ENCODE data around the gene HEXIM1. TPM values are rescaled to one million over a fixed set of nuclear protein-coding genes. Genes with fewer than 3 reads are reported as not detected.

The HEXIM1 gene
- total RNA-seq, 1 experiment from 2014 or later: 29.6 TPM

DNA sequence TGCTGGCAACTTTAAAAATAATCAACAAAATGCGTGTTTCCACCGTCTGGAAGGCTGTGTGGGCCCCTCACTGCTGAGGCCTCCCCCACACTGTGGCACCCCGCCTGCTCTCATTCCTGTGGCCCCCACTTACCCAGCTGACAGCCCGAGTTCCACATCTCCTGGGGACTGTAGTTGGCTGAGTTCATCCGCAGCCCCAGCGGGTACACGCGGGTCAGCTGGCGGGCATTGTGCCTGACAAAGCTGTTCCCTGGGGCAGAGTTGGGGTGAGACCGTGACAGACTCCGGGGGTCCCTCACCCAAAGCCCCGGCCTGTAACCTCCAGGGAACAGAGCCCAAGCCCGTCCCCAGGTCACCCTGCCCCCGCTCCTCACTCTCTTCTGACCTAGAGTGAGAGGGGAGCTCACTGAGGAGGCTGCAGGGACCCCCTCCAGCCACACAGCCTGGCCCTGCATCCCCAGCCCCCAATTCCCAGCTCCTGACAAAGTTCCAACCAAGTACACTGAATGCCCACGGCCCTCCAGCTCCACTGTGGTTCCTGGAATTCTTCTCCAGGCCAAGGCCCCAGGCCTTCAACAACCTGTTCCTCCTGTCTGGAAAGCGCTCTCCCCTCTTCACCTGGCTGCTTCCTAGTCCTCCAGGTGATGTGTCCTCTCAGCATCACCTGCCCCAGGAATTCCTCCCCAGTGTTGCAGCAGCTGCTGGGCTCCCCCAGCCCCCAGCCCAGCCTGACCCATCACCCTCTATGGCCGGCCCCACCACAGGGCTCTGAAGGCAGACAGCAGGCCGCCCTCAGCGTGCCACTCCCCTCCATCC lies 34.0 kb upstream of the HEXIM1 start (continued):
- TF ChIP-seq ZNF425 (CRISPR knock-in tag; conservative IDR thresholded peaks at IDR 0.05): no peak
- no peak for TF ChIP-seq PRRX2 (CRISPR knock-in tag; IDR thresholded peaks at IDR 0.05)
- TF ChIP-seq ATF2 (CRISPR knock-in tag; IDR thresholded peaks at IDR 0.05; ENCODE audit: borderline replicate concordance, low read depth): no peak
- TF ChIP-seq ZNF416 (CRISPR knock-in tag; IDR thresholded peaks at IDR 0.05): no peak
- TF ChIP-seq CBFB (CRISPR knock-in tag; IDR thresholded peaks at IDR 0.05; ENCODE audit: low read depth): no peak
- no peak for TF ChIP-seq SMAD4 (CRISPR knock-in tag; IDR thresholded peaks at IDR 0.05)
- TF ChIP-seq ETV6 (CRISPR knock-in tag; IDR thresholded peaks at IDR 0.05): no peak
- TF ChIP-seq FOXP4 (CRISPR knock-in tag; IDR thresholded peaks at IDR 0.05): no peak
- TF ChIP-seq GTF2I (CRISPR knock-in tag; conservative IDR thresholded peaks at IDR 0.05): no peak

DNA sequence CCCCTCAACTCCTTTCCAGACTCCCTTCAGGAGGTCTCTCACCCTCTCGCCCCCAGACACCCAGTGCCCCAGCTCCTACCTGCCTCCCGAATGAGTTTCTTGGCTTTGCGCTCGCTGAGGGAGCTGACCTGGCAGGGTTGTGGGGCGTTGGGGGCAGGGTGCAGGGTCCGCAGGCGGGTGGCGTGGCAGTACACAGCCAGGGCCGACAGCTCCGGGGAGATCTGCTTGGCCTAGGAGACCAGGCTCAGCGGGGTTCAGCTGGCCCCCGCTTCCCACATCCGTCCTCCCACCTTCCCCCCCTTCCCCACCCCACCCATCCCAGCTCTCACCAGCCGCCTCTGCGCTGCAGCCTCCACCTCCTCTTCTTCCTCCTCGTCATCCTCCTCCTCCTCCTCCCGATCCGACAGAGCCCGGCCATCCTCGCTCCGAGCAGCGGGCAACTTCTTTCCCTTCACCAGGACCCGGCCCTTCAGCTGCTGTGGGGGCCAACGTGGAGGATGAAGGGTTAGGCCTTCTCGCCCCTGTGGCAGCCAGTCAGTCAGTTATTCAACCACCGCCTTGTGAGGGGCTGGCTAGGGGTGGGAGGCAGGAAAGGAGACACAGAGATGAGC lies 33.2 kb upstream of the HEXIM1 start:
- Mint-ChIP-seq H3K9me3 (no peaks in the 10 kb centered on the region), H3K36me3 (no peaks in the 10 kb centered on the region), H3K4me1 (peaks cover 14% of the 10 kb centered on the region), H3K27ac (no peak overlapping the region), H3K4me3 (no peak overlapping the region), H3K27me3 (ENCODE audit: low read depth) (no peaks in the 10 kb centered on the region)
- DNase-seq (ENCODE audit: low spot score): no peak
- ATAC-seq: no peak; the same call in 1 of the 2 replicates
- POLR2A ChIA-PET: interaction anchor here (1.1 kb wide), 1 partner anchor 13 kb away, joined by 3 read pairs; no protein-coding TSS in a partner anchor
- CTCF ChIA-PET: interaction anchor here (0.8 to 3.0 kb wide), 6 partner anchors 10 to 195 kb away, joined by 3 to 24 read pairs (median 6); partner anchors contain the start of genes ACBD4 and PLCD3
- TF ChIP-seq, protein P1, sequence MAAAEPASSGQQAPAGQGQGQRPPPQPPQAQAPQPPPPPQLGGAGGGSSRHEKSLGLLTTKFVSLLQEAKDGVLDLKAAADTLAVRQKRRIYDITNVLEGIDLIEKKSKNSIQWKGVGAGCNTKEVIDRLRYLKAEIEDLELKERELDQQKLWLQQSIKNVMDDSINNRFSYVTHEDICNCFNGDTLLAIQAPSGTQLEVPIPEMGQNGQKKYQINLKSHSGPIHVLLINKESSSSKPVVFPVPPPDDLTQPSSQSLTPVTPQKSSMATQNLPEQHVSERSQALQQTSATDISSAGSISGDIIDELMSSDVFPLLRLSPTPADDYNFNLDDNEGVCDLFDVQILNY (CRISPR knock-in tag; IDR thresholded peaks at IDR 0.05): no peak
- no peak for TF ChIP-seq ZNF281 (CRISPR knock-in tag; IDR thresholded peaks at IDR 0.05)
- no peak for TF ChIP-seq SMAD4 (CRISPR knock-in tag; IDR thresholded peaks at IDR 0.05)
- TF ChIP-seq, protein P2, sequence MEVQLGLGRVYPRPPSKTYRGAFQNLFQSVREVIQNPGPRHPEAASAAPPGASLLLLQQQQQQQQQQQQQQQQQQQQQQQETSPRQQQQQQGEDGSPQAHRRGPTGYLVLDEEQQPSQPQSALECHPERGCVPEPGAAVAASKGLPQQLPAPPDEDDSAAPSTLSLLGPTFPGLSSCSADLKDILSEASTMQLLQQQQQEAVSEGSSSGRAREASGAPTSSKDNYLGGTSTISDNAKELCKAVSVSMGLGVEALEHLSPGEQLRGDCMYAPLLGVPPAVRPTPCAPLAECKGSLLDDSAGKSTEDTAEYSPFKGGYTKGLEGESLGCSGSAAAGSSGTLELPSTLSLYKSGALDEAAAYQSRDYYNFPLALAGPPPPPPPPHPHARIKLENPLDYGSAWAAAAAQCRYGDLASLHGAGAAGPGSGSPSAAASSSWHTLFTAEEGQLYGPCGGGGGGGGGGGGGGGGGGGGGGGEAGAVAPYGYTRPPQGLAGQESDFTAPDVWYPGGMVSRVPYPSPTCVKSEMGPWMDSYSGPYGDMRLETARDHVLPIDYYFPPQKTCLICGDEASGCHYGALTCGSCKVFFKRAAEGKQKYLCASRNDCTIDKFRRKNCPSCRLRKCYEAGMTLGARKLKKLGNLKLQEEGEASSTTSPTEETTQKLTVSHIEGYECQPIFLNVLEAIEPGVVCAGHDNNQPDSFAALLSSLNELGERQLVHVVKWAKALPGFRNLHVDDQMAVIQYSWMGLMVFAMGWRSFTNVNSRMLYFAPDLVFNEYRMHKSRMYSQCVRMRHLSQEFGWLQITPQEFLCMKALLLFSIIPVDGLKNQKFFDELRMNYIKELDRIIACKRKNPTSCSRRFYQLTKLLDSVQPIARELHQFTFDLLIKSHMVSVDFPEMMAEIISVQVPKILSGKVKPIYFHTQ (CRISPR knock-in tag; IDR thresholded peaks at IDR 0.05): no peak
- TF ChIP-seq SMAD3 (CRISPR knock-in tag; IDR thresholded peaks at IDR 0.05; ENCODE audit: borderline replicate concordance): no peak
- no peak for TF ChIP-seq ZNF512 (CRISPR knock-in tag; IDR thresholded peaks at IDR 0.05; ENCODE audit: borderline replicate concordance)
- no peak for TF ChIP-seq KAT7 (CRISPR knock-in tag; IDR thresholded peaks at IDR 0.05; ENCODE audit: borderline replicate concordance)
- no peak for TF ChIP-seq RORB (CRISPR knock-in tag; IDR thresholded peaks at IDR 0.05)
- TF ChIP-seq CBFB (CRISPR knock-in tag; IDR thresholded peaks at IDR 0.05; ENCODE audit: low read depth): no peak
- no peak for TF ChIP-seq FOXP1 (CRISPR knock-in tag; IDR thresholded peaks at IDR 0.05; ENCODE audit: borderline replicate concordance)
- TF ChIP-seq ZNF138 (CRISPR knock-in tag; conservative IDR thresholded peaks at IDR 0.05): no peak
- TF ChIP-seq ZNF423 (CRISPR knock-in tag; IDR thresholded peaks at IDR 0.05): no peak
- no peak for TF ChIP-seq NR1H2 (CRISPR knock-in tag; IDR thresholded peaks at IDR 0.05)
